Immature natural killer cell (primary cell): ENCODE measurements around the gene TRPM7. TPM values are rescaled to one million over a fixed set of nuclear protein-coding genes. Genes with fewer than 3 reads are reported as not detected.

Experiments
- DNase-seq, 3 donors: peaks; one replicate each; pipeline ENCODE4 v3.0.0; 2022; ENCODE audit warnings: mixed read lengths in 1 of 3
- H3K27ac Mint-ChIP-seq, 6 donors: one replicate each; pipeline ENCODE4 v1.8.0; 2020; ENCODE audit warnings: mixed read lengths in 6 of 6, mild to moderate bottlenecking in 5 of 6, inconsistent platforms in 4 of 6, moderate library complexity in 3 of 6
- H3K27me3 Mint-ChIP-seq, 3 donors: one replicate each; pipeline ENCODE4 v1.8.0; 2020 to 2021; ENCODE audit warnings: low read depth in 3 of 3, mild to moderate bottlenecking in 3 of 3, mixed read lengths in 3 of 3, moderate library complexity in 3 of 3, inconsistent platforms in 1 of 3
- H3K36me3 Mint-ChIP-seq, 3 donors: one replicate each; pipeline ENCODE4 v1.8.0; 2020; ENCODE audit warnings: mixed read lengths in 3 of 3, inconsistent platforms in 2 of 3, mild to moderate bottlenecking in 2 of 3
- H3K4me1 Mint-ChIP-seq, 2 donors: one replicate each; pipeline ENCODE4 v1.8.0; 2020; ENCODE audit warnings: inconsistent platforms in 2 of 2, mild to moderate bottlenecking in 2 of 2, mixed read lengths in 2 of 2, moderate library complexity in 1 of 2
- H3K4me3 Mint-ChIP-seq, 5 donors: one replicate each; pipeline ENCODE4 v1.8.0; 2020; ENCODE audit warnings: mild to moderate bottlenecking in 5 of 5, mixed read lengths in 5 of 5, inconsistent platforms in 3 of 5, moderate library complexity in 3 of 5
- H3K9me3 Mint-ChIP-seq, 6 donors: one replicate each; pipeline ENCODE4 v1.8.0; 2020; ENCODE audit warnings: mild to moderate bottlenecking in 6 of 6, mixed read lengths in 6 of 6, inconsistent platforms in 4 of 6, moderate library complexity in 3 of 6
- polyA plus RNA-seq, 3 donors: library from polyadenylated mRNA; unstranded; fragments of 300-500 nt; fragmentation: Illumina TruSeq; gene quantifications; one replicate each; pipeline ENCODE4 v1.2.3, GENCODE V29; 2021

TRPM7 gene
- polyA plus RNA-seq, 3 donors from 2014 or later = 12.0 to 17.8 (median 12.1) TPM

DNA sequence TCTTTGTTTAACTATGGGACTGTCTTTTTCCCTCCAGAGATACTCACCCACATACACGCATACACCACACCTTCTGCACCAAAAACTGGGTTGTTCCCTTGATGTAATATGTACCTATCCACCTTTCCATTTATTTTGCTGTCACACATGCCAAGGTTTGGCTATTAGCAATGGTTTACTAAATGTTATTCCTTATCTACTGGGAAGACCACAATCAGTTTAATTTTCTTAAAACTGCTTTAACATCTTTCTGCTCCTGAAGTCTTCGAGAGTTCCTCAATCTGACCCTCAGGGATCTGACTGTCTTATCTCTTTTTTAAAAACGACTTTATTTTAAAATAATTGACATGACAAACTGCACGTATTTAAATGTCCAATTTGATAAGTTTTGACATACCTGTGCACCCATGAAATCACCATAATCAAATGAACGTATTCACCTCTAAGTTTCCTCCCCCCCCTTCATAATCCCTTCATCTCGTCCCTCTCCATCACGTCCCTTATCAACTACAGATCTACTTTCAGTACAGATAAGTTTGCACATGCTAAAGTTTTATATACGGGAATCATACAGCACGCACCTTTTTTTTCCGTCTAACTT, 805 bp upstream of the TRPM7 start:
- DNase-seq = no peak
- Mint-ChIP-seq H3K36me3 (peaks cover 0 to 3% (median 0%) of the 10 kb centered on the region in 3 donors), H3K9me3 (no peaks in the 10 kb centered on the region), H3K27ac (peak overlapping the region; percentile 92 to 97 (median 93)), H3K27me3 (peaks cover 10 to 15% (median 12%) of the 10 kb centered on the region in 3 donors), H3K4me3 (peak overlapping the region; percentile 88 to 100 (median 96)), H3K4me1 (peaks cover 46 to 53% of the 10 kb centered on the region in 2 donors)

GRCh38 chr15:50685976-50686468, 575 bp downstream of the TRPM7 start:
- no peaks in the 10 kb centered on the region for H3K9me3 Mint-ChIP-seq
- H3K4me1 Mint-ChIP-seq = peaks cover 51 to 64% of the 10 kb centered on the region in 2 donors
- peak overlapping the region; percentile 96 to 100 (median 99) for H3K4me3 Mint-ChIP-seq
- H3K27me3 Mint-ChIP-seq = peaks cover 10 to 15% (median 12%) of the 10 kb centered on the region in 3 donors
- no peak for DNase-seq
- peaks cover 0 to 3% (median 0%) of the 10 kb centered on the region in 3 donors for H3K36me3 Mint-ChIP-seq
- peak overlapping the region; percentile 92 to 99 (median 96) for H3K27ac Mint-ChIP-seq

GRCh38 chr15:50685191-50685975, 1.2 kb downstream of the TRPM7 start:
- H3K9me3 Mint-ChIP-seq = no peaks in the 10 kb centered on the region
- peak overlapping the region; percentile 92 to 99 (median 96) for H3K27ac Mint-ChIP-seq
- H3K4me1 Mint-ChIP-seq = peaks cover 51 to 70% of the 10 kb centered on the region in 2 donors
- peaks cover 10 to 15% (median 12%) of the 10 kb centered on the region in 3 donors for H3K27me3 Mint-ChIP-seq
- H3K4me3 Mint-ChIP-seq = peak overlapping the region; percentile 96 to 100 (median 99)
- no peak for DNase-seq
- peaks cover 0 to 3% (median 0%) of the 10 kb centered on the region in 3 donors for H3K36me3 Mint-ChIP-seq

DNA sequence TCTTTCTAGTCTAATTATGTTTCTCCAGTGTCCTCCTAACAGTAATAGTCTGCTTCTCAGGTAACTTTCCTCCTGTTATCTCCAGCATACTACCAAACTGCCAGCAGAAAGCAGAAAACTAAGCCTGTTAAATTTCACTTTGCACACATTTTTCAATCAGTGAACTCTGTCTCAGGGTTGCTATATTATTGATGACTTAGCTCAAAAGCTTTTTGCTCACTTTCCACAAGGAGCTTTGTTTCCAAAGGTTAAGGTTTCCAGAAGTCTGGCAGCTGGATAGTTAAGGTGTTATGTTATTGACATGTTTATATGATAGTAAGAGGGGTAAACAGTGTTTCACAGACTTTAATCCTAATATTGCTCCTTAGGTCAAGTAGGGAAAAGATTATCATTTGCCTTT, 5.1 kb downstream of the TRPM7 start:
- H3K4me1 Mint-ChIP-seq = peaks cover 43 to 70% of the 10 kb centered on the region in 2 donors
- no peak for DNase-seq
- H3K27ac Mint-ChIP-seq = peak overlapping the region in 4 of 6 donors; percentile 9 to 52 (median 48)
- H3K4me3 Mint-ChIP-seq = no peak overlapping the region
- no peaks in the 10 kb centered on the region for H3K9me3 Mint-ChIP-seq
- H3K36me3 Mint-ChIP-seq = peaks cover 0 to 3% (median 0%) of the 10 kb centered on the region in 3 donors
- H3K27me3 Mint-ChIP-seq = peaks cover 5 to 12% (median 8%) of the 10 kb centered on the region in 3 donors

DNA sequence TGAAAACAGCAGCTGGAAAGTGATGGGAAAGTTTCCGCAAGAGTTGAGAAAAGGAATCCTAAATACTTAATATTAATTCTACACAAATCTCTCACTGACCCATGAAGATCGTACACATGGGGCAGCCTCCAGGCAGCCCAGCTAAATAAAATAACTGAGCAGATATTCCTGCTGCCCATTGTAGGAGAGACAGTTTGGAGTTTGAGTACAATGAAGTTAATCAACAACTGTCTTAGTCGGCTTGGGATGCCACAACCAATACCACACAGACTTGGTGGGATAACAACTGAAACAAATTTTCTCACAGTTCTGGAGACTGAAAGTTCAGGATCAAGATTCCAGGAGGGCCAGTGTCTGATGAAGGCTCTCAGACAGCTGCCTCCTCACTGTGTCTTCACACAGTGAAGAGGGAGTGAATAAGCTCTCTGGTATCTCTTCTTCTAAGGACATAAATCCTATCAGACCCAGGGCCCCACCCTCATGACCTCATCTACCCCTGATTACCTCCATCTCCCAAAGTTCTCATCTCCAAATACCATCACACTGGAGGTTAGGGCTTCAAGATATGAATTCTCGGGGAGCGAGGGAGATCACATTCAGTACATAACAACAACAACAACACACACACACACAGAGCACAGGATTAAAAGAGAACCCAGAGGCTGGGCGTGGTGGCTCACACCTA, 9.7 kb downstream of the TRPM7 start:
- H3K9me3 Mint-ChIP-seq = no peaks in the 10 kb centered on the region
- no peaks in the 10 kb centered on the region for H3K36me3 Mint-ChIP-seq
- H3K27ac Mint-ChIP-seq = peak overlapping the region in 2 of 6 donors; percentile 26 to 87
- H3K27me3 Mint-ChIP-seq = peaks cover 0 to 4% (median 3%) of the 10 kb centered on the region in 3 donors
- H3K4me1 Mint-ChIP-seq = peaks cover 9 to 44% of the 10 kb centered on the region in 2 donors
- no peak for DNase-seq
- H3K4me3 Mint-ChIP-seq = no peak overlapping the region

DNA sequence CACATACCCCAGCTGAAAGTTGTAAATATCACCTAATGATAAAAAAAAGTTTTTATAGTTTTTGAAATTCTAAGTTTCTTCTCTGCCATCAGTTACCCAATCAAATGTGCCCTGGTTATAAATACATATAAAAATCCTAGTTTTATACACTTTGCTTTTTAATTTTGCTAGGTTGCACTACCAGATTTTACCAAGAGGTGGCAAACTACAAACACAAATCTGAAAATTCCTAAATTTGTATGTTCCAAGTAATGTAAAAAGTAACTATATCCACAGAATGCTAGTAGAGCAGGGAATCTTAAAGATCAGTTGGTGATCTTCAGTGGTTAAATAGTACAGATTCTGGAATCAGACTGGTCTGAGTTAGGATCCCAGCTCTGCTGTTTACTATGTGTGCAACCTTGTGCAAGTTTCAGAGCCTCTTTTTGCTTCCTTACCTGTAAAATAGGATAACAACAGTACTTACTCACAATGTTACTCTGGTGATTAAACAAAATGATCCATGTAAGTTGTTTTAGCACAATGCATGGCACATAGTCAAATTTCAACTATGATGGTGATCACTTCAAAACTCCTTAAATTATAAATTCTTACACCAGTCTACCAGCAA, 11.0 kb downstream of the TRPM7 start:
- H3K4me3 Mint-ChIP-seq = no peak overlapping the region
- no peaks in the 10 kb centered on the region for H3K9me3 Mint-ChIP-seq
- no peaks in the 10 kb centered on the region for H3K36me3 Mint-ChIP-seq
- peaks cover 8 to 40% of the 10 kb centered on the region in 2 donors for H3K4me1 Mint-ChIP-seq
- H3K27ac Mint-ChIP-seq = peak overlapping the region in 2 of 6 donors; percentile 75 to 76
- DNase-seq = peak; percentile 14 to 22 (median 21)
- peaks cover 0 to 4% (median 3%) of the 10 kb centered on the region in 3 donors for H3K27me3 Mint-ChIP-seq

DNA sequence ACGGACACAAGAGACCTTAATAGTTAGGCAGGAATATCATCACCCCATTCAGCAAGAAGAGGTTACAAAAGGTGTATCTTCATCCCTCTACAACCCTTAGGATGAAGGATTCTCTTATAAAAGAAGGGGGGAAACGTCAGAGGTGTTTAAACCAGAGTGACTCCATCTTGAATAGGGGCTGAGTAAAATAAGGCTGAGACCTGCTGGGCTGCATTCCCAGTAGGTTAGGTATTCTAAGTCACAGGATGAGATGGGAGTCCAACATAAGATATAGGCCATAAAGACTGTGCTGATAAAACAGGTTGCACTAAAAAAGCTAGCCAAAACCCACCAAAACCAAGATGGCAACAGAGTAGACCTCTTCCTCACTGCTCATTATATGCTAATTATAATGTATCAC, 16.5 kb downstream of the TRPM7 start:
- Mint-ChIP-seq H3K36me3 (peaks cover 0 to 3% (median 0%) of the 10 kb centered on the region in 3 donors), H3K27ac (peak overlapping the region in 1 of 6 donors; percentile 26), H3K4me3 (no peak overlapping the region), H3K27me3 (peaks cover 0 to 3% (median 0%) of the 10 kb centered on the region in 3 donors), H3K4me1 (peaks cover 22 to 46% of the 10 kb centered on the region in 2 donors), H3K9me3 (no peaks in the 10 kb centered on the region)
- no peak for DNase-seq

GRCh38 chr15:50669611-50670010, 17.0 kb downstream of the TRPM7 start:
- peaks cover 0 to 3% (median 0%) of the 10 kb centered on the region in 3 donors for H3K27me3 Mint-ChIP-seq
- no peaks in the 10 kb centered on the region for H3K9me3 Mint-ChIP-seq
- DNase-seq = no peak
- H3K4me3 Mint-ChIP-seq = no peak overlapping the region
- H3K36me3 Mint-ChIP-seq = peaks cover 0 to 3% (median 0%) of the 10 kb centered on the region in 3 donors
- peaks cover 22 to 46% of the 10 kb centered on the region in 2 donors for H3K4me1 Mint-ChIP-seq
- H3K27ac Mint-ChIP-seq = peak overlapping the region in 1 of 6 donors; percentile 24

DNA sequence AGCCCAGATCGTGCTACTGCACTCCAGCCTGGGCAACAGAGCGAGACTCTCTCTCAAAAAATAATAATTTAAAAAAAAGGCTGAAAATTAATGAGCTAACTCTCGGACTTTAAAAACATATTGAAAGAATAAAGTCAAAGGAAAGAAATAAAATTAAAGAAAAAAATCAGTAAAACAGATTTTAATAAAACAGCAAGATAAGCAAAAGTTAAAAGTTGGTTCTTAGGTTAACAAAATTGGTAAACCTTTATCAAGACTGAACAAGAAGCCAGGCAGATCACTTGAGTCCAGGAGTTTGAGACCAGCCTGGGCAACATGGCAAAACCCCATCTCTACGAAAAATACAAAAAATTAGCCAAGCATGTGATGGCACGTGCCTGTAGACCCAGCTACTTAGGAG, 20.7 kb downstream of the TRPM7 start:
- no peaks in the 10 kb centered on the region for H3K9me3 Mint-ChIP-seq
- peaks cover 0 to 9% (median 4%) of the 10 kb centered on the region in 3 donors for H3K36me3 Mint-ChIP-seq
- no peak for DNase-seq
- H3K4me1 Mint-ChIP-seq = peaks cover 18 to 45% of the 10 kb centered on the region in 2 donors
- H3K27ac Mint-ChIP-seq = peak overlapping the region in 3 of 6 donors; percentile 19 to 75 (median 70)
- H3K27me3 Mint-ChIP-seq = peaks cover 0 to 1% (median 0%) of the 10 kb centered on the region in 3 donors
- H3K4me3 Mint-ChIP-seq = no peak overlapping the region

DNA sequence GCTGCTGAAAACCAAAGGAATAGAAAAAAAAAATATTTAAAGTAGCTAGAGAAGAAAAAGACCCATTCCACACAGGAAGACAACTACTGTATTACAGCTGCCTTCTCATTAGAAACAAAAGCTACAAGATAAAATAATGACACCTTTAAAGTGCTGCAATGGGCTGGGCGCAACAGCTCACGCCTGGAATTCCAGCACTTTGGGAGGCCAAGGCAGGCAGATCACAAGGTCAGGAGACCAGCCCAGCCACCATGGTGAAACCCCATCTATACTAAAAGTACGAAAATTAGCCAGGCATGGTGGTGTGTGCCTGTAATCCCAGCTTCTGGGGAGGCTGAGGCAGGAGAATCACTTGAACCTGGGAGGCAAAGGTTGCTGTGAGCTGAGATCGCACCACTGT, 31.0 kb downstream of the TRPM7 start:
- Mint-ChIP-seq H3K4me3 (no peak overlapping the region), H3K27ac (peak overlapping the region in 1 of 6 donors; percentile 13), H3K27me3 (peaks cover 0 to 4% (median 2%) of the 10 kb centered on the region in 3 donors), H3K36me3 (peaks cover 4 to 26% (median 12%) of the 10 kb centered on the region in 3 donors), H3K4me1 (no peaks in the 10 kb centered on the region), H3K9me3 (no peaks in the 10 kb centered on the region)
- no peak for DNase-seq

DNA sequence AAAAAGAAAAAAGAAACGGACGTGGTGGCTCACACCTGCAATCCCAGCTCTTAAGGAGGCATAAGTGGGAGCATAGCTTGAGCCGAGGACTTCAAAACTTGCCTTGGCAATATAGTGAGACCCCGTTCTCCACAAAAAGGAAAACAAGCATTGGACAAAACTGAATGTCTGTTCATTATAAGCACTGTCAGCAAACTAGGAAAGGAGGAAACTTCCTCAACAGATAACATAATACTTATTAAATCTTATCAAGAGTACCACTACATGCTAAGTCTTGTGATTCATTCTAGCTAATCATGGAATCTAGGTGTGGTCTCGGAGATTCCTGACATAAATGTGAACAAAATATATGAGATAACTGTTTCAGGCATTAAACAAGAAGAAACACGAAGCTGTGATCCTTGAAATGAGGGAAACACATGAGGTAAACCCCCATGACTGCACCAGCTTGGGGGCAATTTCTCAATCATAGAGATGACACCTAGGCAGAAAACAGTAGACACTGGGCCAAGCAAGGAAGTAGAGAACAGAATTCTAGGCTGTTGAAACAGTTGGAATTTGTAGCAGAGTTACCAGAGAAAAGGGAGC, 33.3 kb downstream of the TRPM7 start:
- no peak for DNase-seq
- H3K9me3 Mint-ChIP-seq = no peaks in the 10 kb centered on the region
- peak overlapping the region in 5 of 6 donors; percentile 1 to 72 (median 53) for H3K27ac Mint-ChIP-seq
- H3K4me3 Mint-ChIP-seq = no peak overlapping the region
- H3K27me3 Mint-ChIP-seq = peaks cover 0 to 4% (median 2%) of the 10 kb centered on the region in 3 donors
- peaks cover 7 to 24% (median 8%) of the 10 kb centered on the region in 3 donors for H3K36me3 Mint-ChIP-seq
- H3K4me1 Mint-ChIP-seq = no peaks in the 10 kb centered on the region

- Mint-ChIP-seq H3K27ac (peak overlapping the region in 4 of 6 donors; percentile 22 to 80 (median 32)), H3K4me3 (no peak overlapping the region), H3K4me1 (no peaks in the 10 kb centered on the region), H3K36me3 (peaks cover 7 to 23% (median 8%) of the 10 kb centered on the region in 3 donors), H3K9me3 (no peaks in the 10 kb centered on the region), H3K27me3 (peaks cover 0 to 2% (median 0%) of the 10 kb centered on the region in 3 donors)
- no peak for DNase-seq
Measured at GRCh38 chr15:50652671-50653070, 33.9 kb downstream of the TRPM7 start.

- DNase-seq = no peak
- Mint-ChIP-seq H3K27me3 (no peaks in the 10 kb centered on the region), H3K9me3 (no peaks in the 10 kb centered on the region), H3K4me3 (no peak overlapping the region), H3K27ac (peak overlapping the region in 2 of 6 donors; percentile 8 to 57), H3K4me1 (peaks cover 0 to 21% of the 10 kb centered on the region in 2 donors), H3K36me3 (peaks cover 12 to 18% (median 14%) of the 10 kb centered on the region in 3 donors)
Measured at GRCh38 chr15:50641318-50641717, 45.3 kb downstream of the TRPM7 start.
